GM15510 (cell line): ENCODE data around the gene KCP.

Source experiments
- POLR2A ChIP-seq: IDR thresholded peaks from 3 replicates; pipeline ENCODE4 v1.6.1; 2011; ENCODE audit warnings: borderline replicate concordance; ENCODE audit not compliant: insufficient read length; ENCODE audit errors: extremely low read depth

The KCP gene

GRCh38 chr7:128835790-128836641, 74.5 kb downstream of the KCP start:
- TF ChIP-seq POLR2A: no peak

DNA sequence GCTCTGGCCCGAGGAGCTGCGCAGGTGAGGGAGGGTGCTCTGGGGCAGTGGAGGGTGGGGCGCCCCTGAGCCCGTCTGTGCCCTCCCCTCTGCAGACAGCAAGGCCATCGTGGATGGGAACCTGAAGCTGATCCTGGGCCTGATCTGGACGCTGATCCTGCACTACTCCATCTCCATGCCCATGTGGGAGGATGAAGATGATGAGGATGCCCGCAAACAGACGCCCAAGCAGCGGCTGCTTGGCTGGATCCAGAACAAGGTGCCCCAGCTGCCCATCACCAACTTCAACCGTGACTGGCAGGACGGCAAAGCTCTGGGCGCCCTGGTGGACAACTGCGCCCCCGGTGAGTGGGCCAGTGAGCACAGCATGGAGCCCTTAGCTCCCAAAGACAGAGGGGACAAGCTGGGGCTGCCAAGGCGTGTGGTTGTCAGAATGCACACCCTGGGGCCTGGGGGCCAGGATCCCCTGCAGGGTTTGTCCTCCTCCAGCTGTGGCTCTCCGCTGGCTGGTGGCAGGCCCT, 75.2 kb downstream of the KCP start:
- TF ChIP-seq POLR2A: no peak

GRCh38 chr7:128833946-128834325, 76.6 kb downstream of the KCP start:
- no peak for TF ChIP-seq POLR2A

- no peak for TF ChIP-seq POLR2A
Observed at GRCh38 chr7:128833148-128833945, 77.2 kb downstream of the KCP start.

GRCh38 chr7:128832880-128833147, 77.7 kb downstream of the KCP start:
- no peak for TF ChIP-seq POLR2A

GRCh38 chr7:128831994-128832879, 78.3 kb downstream of the KCP start:
- TF ChIP-seq POLR2A: no peak

- no peak for TF ChIP-seq POLR2A
Observed at GRCh38 chr7:128831178-128831993, 79.1 kb downstream of the KCP start.

GRCh38 chr7:128830231-128831177, 80.0 kb downstream of the KCP start, which contains the start of gene FLNC:
FLNC (plus strand) TSS chr7:128830406; CDS start chr7:128830638, 232 bp downstream.
- no peak for TF ChIP-seq POLR2A

- no peak for TF ChIP-seq POLR2A
Observed at GRCh38 chr7:128829391-128830166, 80.9 kb downstream of the KCP start.

- TF ChIP-seq POLR2A: no peak
Observed at GRCh38 chr7:128827971-128828711, 82.4 kb downstream of the KCP start.

GRCh38 chr7:128827248-128827958, 83.1 kb downstream of the KCP start:
- TF ChIP-seq POLR2A: no peak

GRCh38 chr7:128826916-128827247, 83.6 kb downstream of the KCP start:
- TF ChIP-seq POLR2A: no peak
